GM19238 (cell line): ENCODE measurements around the gene ELK4.

Experiments
- DNase-seq: peaks from one replicate; pipeline ENCODE4 v3.0.0; 2011; ENCODE audit warnings: low spot score; ENCODE audit not compliant: insufficient read length

The ELK4 gene

DNA sequence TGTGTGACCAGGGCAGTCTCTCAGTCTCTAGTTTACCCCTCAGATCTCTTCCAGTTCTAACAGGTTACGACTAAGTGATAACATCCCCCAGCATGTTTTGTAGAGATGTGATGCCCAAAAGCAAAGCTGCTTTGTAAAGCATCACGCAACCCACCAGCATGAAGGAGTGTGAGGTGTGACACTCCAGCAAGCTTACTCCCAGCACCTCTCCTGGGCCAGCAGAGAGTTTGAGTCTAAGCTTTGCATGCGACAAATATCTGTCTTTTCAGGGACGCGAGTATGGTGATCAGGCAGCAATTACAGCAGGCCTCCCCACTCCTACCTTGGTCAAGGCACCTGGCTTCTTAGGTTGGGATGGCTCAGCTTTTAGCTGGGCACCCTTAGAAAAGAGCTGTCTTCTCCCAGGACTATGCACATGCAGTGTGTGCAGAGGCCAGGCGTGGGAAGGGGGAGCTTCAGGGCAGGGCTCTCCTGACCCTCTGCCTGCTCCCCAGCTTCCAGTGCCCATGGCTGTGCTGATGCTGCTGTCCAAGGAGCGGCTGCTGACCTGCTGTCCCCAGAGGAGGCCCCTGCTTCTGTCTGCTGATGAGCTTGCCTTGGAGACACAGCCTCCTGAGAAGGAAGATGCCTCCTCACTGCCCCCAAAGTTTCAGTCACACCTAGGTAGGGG is 48.2 kb downstream of the ELK4 start:
- DNase-seq = no peak

DNA sequence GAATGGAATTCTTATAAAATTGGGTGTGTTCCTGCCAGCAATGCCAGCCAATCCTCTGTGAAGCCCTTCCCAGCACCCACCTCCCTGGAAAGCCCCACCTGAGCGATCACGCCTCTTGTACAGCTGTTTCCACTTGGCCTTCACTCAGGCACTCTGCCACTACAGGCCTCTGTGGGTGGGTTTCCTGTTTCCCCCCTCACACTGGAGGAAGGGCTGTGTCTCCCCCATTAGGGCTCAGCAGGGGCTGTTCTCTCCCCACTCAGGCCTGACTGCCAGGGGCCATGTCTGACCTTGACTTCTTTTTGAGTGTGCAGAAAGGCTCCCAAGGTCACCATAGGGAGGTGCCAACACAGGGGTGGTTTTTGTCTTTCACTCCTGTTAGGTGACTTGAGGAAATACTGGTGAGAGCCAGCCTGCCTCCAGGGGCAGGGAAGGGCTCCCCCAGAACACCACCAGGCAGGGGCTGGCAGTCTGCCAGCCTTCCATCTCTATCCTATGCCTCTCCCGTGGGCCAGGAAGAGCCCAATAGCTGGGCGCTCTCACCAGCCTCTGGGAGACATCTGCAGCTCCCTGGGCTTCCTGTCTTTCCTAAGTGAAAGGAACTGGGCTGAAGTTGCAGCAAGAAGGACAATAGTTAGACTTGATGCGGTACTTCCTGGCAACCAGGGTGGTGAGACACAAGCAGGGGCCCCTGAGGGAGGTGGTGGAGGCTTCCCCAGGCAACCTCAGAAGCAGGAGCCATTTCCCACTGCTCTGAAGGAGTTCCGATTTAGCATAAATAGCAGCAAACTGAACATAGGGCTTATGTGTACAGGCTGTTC is 49.1 kb downstream of the ELK4 start:
- no peak for DNase-seq

DNA sequence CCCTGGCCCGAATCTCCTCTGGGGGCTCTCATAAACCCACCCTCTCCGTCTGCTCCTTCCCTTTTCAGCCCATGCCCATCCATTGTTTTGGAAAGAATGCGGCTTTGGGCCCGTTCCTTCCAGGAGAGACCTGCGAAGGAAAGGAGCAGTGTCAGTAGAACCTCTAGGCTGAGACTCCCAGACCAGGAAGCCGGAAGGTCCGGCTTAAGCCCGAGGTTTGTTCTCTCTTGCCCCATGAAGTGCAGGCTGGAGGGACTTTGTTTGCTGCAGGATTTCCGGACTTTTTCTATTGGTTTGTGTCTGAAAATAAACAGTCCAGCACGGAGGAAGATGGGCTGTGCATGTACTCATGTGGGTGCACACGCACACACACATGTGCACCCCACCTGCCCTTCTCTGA is 49.8 kb downstream of the ELK4 start:
- no peak for DNase-seq

DNA sequence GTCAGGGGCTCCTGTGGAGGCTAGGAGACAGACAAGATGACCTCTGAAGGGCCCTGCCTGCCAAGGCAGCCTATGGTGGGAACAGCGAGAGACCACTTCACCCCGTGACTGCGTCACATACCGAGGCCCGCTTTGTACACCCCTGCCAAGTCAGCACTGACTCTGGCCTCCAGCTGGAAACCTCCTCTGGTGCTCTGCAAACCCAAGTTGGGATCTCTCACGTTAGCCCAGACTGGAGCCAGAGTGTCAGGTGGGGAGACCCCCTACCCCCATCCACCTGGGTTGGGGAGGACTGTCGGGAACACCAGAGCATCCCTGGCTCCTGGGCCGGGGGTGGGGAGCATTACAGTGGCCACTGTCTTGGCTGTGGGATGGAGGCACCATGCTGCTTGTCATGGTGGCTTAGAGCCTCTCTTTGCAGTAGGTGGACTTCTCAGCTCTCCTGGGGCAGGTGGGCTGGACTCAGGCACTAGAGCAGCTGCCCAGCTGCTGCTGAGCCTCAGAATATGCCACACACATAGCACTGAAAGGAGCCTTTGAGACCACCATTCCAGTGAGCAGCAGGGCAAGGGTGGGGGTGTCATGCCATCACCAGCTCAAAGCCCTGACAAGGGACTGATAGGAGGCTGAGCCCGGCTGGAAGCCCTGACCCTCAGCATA is 50.4 kb downstream of the ELK4 start:
- no peak for DNase-seq

DNA sequence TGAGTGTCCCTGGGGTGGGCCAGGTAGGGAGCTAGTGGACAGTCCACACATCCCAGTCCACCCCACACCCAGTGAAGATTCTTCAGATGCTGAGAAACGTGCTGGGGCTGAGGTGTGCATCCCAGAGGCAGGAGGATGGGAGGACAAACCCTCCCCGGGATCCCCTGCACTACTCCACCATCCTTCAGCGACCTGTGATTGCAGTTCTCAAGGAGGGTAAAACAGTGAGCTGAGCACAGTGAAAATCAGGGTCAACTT is 51.0 kb downstream of the ELK4 start:
- no peak for DNase-seq

DNA sequence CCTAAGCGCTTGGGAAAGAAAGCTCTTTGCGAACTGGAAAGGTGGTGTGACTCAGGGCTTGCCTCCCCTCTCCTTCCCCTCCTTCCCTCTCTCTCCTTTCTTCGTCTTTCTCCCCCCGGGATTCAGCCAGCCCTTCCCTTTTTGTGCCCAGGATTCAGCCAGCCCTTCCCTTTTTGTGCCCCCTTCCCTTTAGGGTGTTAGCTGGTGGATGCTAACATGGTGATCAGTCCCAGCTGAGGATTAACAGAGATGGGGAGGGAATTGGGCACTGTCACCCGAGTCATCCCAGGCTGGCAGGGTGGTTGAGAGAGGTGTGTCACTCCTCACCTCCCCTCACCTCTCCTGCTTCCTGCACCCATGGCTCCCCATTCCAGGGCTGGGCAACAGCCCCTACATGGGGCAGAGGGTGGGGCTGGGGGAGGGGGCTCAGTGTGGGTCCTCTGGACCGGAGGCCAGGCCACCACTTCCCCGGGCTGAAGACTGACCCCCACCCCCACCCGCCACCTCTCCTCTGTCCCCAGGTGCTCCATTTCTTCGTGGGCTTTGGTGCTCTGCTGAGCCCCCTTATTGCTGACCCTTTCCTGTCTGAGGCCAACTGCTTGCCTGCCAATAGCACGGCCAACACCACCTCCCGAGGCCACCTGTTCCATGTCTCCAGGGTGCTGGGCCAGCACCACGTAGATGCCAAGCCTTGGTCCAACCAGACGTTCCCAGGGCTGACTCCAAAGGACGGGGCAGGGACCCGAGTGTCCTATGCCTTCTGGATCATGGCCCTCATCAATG is 51.5 kb downstream of the ELK4 start:
- no peak for DNase-seq

DNA sequence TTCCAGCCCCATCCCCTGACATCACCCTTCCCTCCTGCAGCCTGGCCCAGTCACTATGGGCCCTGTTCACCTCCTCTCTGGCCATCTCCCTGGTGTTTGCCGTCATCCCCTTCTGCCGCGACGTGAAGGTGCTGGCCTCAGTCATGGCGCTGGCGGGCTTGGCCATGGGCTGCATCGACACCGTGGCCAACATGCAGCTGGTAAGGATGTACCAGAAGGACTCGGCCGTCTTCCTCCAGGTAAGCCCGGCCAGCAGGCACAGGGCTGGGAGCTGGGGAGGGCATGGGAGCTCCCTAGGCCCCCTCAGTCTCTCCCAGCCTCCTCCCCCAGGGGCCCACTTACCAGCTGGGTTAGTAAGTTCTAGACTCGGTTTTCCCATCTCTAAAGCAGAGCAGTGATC is 52.1 kb downstream of the ELK4 start:
- DNase-seq = no peak

DNA sequence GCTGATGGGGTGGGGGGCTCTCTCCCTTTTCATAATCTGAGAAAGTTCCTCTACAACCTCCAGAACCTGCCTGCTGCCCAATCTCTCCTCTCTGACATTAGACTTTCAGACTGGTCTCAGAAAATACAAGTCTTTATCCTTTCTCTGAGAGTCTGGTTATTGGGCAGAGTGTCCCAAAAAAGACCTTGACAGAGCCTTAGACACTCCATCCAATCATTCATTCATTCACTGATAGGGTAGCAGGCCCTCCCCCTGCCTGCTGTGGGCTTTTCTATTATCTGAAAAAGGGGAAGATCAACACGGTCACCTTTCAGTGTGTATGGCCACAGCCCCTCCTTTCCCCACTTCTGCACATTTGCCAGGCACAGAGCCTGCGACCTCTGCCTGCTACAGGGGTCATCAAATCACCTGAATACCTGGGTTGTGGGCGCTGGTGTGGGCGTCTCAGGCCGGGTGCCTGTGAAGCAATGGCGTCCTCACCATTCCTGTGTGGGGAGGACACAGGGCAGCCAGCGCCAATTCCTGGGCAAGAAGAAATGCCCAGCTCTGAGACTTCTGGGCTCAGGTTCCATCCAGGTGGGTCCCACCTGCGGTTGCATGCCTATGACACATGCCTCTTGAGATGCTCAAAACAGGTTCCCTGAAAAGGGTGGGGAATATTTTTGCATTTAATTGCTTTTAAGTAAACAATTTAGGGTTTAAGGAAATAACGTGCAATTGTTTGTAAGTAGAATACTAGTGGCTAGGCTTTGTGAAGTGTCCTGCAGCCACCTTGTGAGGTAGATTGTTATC is 52.8 kb downstream of the ELK4 start:
- DNase-seq = no peak

DNA sequence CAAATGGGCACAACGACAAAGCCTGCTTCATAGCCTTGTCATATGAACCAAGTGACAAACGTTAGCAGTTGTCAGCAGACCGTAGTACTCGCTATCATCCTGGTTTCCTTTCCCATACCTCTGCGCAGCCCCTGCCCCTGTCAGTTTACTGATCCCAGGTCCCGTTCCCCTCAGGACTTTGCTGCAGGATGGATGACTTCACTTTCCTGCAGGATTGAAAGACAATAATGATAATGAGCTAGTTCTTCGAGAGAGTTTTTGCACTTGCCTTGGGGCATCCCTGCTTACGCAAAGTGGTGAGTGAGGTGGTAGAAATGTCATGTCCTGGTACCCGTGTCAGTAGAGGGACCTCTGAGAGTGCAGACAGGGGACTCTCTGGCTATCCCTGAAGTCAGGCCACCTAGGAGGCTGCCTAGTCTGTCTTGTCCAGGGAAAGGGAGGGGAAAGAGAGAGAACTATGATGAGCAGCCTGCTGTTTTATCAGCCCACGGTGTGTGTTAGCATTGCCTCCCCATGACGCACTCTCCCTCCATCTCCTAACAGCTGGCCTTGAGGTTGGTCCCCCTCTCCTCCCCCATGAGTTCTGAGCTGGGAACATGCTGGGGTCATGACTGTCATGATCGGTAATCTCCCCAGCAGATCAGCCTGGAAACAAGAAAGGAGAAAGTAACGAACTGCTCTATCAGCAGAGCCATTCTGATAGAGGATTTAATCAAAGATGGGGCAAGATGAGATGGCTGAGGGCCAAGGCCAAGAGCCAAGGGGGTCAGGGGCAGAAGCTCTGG is 53.7 kb downstream of the ELK4 start:
- DNase-seq = no peak

DNA sequence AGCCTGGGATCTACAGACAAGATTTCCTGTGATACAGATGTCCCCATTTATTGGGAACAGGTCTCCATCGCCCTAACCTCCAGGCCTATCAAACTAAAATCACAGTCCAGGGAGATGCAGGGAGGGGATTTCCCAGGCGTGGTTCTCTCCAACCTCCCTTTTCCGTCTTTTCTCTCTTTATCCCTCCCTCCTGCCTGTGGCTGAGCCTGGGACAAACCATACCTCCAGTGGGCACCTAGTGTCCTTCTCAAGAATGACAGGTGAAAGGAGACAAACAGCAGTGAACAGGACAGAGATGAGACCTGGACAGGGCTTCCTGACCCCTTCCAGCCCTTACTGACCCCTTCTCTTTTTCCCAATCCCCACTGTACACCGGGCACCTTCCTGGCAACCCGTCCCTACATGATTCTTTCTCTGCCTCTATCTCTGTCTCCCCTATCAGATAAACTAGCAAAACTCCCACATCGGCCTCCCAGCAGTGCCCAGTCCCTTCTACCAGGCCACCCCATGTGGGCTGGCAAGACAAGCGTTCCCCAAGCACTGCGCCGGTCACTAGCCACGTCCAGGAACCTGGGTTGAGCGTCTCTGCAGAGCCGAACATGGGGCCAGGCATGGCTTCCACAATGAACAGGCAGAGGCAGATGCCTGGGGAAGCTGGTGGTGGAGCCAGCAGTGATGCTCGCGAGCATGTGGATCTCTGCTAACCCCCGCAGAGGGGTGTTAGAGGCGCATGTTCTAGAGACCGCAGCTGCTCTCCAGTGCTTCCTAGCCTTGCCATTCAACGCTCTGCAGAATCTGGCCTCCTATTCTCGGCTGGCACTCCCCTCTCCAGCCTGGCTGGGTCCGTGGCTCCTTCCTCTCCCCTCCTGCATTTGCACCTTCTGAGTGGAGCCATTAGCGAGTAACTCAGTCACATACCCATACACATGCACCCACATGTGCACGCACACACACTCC is 54.7 kb downstream of the ELK4 start:
- DNase-seq = no peak

DNA sequence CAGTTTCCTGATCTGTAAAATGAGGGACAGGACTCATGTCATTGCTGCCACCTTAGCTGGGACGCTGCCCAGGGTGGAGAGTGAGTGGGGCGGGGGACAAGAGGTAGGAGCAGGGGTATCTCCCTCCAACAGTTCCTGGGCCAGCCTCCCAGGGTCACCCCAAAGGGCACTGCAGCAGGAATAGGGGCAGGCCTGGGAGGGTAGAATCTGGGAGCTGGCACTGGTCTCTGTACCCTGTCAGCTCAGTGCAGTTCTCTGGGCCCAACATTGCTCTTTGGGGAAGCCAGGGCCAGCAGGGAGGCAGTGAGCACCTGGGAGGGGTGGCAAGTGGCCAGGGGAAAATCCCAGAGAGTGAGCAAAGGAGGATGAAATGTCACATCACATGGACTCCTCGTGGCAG is 55.8 kb downstream of the ELK4 start:
- DNase-seq = no peak

DNA sequence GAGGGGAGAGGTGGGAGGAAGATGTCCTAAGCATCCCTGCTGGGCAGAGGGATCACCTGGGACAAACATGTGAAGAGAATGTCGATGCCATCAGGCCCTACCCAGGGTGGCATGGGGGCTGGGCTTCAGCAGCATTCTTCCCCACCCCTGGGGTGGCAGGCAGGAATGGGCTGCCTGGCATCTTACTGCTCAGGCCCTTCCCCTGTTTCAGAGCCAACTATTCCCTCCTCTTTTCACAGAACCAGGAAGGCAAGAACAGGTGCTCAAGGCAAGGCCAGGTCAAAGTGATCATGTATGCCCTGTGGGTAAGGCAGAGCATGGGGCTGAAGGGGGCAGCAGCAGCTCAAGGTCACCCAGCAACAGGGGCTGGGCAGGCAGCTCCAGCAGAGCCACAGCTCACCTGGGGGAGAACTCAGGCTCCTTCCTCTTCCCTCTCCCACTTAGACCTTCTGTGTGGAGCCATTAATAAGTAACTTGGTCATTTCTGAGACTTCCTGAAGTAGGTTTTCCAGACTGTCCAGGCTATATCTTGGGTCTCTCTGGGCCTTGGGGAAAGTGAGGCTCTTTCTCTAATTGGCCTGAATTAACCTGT is 56.4 kb downstream of the ELK4 start:
- no peak for DNase-seq

DNA sequence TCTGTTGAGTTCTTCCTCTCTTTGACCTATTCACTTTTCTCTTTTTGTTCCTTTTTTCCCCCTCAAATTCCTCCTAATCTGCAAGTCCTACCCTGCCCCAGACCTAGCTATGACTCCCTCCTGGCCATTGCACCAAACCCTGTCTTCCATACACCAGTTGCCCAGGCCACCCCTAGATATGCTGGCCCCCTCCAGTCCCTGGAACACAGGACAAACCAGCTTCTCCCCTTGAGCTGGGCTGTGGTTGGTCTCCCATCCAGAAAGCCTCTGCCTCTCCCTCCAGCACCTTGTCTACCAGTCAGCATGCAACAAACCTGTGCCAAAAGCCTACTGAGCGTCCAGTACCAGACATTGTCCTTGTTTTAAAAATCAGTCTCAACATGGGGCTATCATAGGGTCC is 59.4 kb downstream of the ELK4 start:
- DNase-seq = no peak

DNA sequence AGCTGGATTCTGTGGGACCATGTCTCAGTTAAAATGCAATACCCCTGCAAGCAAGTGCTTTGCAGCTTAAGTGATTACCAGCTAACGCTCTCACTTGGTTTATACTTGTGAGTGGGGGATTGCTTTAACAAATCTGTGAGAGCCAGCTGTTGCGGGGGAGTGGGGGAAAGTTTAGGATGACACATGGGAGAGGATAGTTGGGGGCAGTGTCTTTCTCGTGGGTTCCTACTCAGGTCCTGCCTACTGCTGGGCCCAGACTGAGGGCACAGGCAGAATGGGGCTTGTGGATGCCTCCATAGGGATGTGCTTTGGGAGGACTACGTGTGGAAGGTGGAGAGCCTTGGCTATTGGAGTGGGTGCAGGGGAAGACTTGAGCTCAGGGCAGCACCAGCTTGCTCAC is 60.1 kb downstream of the ELK4 start:
- no peak for DNase-seq

DNA sequence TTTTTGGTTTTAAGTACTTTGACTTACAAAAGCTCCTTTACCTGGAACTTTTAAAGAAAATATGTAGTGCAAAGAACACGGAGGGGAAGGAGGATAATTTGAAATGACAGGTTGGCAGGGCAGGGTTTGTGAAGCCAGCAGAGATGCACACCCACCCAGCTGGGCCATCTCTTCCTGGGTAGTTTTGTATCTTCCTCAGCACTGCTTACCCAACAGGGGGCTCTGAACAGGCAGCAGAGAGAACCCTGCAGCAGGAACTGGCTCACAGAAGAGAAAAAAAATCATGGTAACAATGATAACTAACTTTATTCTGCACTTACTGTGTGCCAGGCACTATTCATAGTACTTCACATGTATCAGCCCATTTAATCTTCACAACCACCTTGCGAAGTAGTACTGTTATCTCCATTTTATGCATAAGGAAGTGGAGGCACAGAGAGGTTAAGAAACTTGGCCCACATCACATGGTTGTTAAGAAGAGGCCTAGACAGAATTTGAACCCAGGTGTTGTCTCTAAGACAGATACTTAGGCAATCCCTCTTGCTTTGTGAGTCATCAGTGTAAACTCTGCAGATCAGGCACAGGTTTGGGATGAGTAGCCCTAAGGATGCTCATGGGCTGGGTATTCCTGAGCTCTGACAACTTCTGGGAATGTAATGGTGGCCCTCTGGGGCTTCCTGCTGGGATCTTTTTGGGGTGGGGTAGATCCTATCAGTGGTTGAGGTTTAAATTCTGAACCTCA is 60.8 kb downstream of the ELK4 start:
- no peak for DNase-seq

DNA sequence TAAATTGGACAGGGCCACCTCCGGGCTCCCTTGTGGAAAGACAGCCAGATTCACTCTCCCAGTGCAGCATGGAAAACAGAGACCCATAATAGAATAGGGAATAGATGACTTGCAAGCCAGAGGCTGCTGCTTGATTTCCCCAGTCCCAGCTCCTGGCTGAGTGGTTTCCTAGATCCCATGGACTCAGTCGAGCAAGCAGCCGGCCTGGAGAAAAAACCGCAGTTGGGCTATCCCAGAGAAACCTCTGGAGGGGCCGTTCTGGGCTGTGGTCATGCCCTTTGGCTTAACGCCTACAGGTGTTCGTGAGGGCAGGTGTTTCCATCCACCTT is 61.7 kb downstream of the ELK4 start:
- no peak for DNase-seq

DNA sequence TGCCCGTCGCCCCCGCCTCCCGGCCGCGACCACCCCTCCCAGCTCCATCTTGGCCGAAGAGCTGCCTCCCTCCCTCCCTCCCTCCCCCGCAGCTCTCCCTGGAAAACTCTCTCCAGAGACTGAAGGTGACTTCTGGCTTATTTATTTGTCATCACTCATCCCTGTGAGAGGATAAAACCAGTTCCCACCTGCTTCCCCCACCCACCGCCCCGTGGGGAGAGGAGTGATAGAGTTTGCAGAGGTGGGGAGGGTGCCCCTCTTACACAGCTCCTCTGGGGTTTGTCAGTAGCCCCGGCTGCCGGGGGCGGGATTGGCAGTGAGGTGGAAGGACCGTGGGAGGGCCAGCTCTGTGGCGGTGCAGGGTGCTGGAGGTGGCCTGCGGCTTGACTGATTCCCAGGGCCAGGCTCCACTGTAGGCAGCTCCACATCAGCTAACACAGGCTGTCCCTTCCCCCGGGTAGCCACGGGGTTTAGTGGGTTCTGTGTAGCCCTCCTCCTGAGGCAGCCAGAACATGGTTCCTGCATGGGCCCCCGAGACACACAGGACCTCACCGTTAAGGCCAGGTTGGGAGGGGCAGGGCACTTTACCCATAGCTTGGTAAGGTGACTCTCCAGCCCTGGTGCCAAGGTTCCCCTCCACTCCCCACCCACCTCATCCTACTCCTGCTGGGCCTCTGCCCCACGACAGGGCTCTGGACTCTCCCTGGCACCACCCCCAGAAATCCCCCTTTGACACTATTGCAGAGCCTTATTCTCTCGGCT is 62.2 kb downstream of the ELK4 start:
- DNase-seq = no peak
